Mucosa of descending colon (tissue), 3 donors: ENCODE results near the gene OPN1MW3. TPM values are rescaled to one million over a fixed set of nuclear protein-coding genes. Genes with fewer than 3 reads are reported as not detected.
"Not testable (repeated sequence)": the region's sequence is repeated elsewhere in the genome, so short reads cannot be mapped to it uniquely, and the experiment has no call there.

Experiments
- ATAC-seq: fragments of 200-7000 bp; cut with Tn5 transposase; one replicate; pipeline ENCODE4 v1.9.1; 2020; ENCODE audit warnings: mild to moderate bottlenecking, moderate library complexity
- DNase-seq, 3 donors: peaks; one replicate each; pipeline ENCODE4 v3.0.0-alpha.2; 2020
- H3K36me3 ChIP-seq: fragments of 200-600 bp; one replicate; pipeline ENCODE4 v1.8.0; 2021; ENCODE audit warnings: low read depth, mild to moderate bottlenecking
- H3K4me1 ChIP-seq: fragments of 200-600 bp; one replicate; pipeline ENCODE4 v1.8.0; 2021; ENCODE audit warnings: low read depth, mild to moderate bottlenecking
- H3K4me3 ChIP-seq: fragments of 200-600 bp; one replicate; pipeline ENCODE4 v1.8.0; 2021; ENCODE audit warnings: mild to moderate bottlenecking
- H3K9me3 ChIP-seq: fragments of 200-600 bp; one replicate; pipeline ENCODE4 v1.8.0; 2021; ENCODE audit warnings: mild to moderate bottlenecking
- CTCF ChIP-seq: fragments of 200-600 bp; IDR thresholded peaks from one replicate; pipeline ENCODE4 v1.8.0; 2022; ENCODE audit warnings: antibody characterized with exemption, mild to moderate bottlenecking
- intact Hi-C, 2 donors: fragments of 100-400 bp; cut with DNase I in 1 of 2; cut with micrococcal nuclease in 1 of 2; formaldehyde crosslinking; loops; one replicate each; pipeline versions ENCODE4 v1.11.0 to v1.11.1; 2022; cut with DNase I, micrococcal nuclease
- total RNA-seq, 3 donors: library from RNA; stranded (reverse); fragmentation: NEBNext Ultra II Directional in 2 of 3; extraction: Animal tissue kit (Norgen Biotek cat#: 25700) in 2 of 3; gene quantifications; one replicate each; pipeline versions ENCODE4 v1.2.1 to v1.2.4, GENCODE V29; 2021 to 2023
- donor health status: DM: no; HTN: no; CAD: no; lungs with moderate emphysema.
- donor health status: DM: no; HTN: no; CAD: no.
- donor health status: DM: no; HTN: yes; CAD: no.

The OPN1MW3 gene
- total RNA-seq, 3 donors from 2014 or later: not detected

GRCh38 chrX:154263072-154263471, 5.7 kb downstream of the OPN1MW3 start:
- H3K9me3 ChIP-seq, DNase-seq, ATAC-seq, intact Hi-C loops, H3K4me1 ChIP-seq, H3K36me3 ChIP-seq, H3K4me3 ChIP-seq: not testable (repeated sequence)

GRCh38 chrX:154269245-154269644, 11.9 kb downstream of the OPN1MW3 start:
- H3K36me3 ChIP-seq, H3K4me1 ChIP-seq, ATAC-seq, H3K4me3 ChIP-seq, H3K9me3 ChIP-seq, DNase-seq, intact Hi-C loops: not testable (repeated sequence)

DNA sequence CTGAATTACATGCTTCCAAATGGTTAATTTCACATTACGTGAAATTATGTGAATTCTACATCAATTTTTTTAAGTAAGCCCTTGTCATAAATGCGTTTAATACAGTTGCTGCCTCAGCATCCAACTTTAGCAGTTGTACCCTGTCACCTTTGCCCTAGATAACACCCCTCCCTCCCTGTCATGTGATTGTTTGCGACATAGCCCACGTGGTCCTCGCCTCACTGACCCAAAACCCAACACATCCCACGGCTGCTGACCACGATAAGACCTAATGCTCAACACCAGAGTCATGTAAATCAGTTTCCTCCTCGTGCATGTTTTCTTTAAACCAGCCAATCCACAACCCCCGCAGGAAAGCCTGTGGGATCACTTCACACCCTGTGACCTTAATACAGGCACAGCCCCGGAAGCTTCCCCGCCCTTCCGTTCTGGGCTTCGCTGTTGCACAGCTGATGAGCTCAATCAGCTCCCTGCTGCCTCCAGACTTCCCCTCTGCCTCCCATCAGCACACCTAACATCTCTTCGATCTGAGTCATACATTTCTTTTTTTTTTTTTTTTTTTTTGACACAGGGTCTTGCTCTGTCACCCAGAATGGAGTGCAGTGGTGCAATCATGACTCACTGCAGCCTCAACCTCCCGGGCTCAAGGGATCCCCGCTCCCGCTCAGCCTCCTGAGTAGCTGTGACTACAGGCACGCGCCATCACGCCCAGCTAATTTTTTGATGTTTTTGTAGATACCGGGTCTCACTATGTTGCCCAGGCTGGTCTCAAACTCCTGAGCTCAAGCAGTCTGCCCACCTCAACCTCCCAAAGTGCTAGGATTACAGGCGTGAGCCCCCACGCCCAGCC, 27.3 kb downstream of the OPN1MW3 start:
- H3K36me3 ChIP-seq, H3K4me1 ChIP-seq, H3K9me3 ChIP-seq, intact Hi-C loops, DNase-seq, H3K4me3 ChIP-seq: not testable (repeated sequence)
- peak; percentile 89 for ATAC-seq

- DNase-seq, intact Hi-C loops, H3K36me3 ChIP-seq, H3K9me3 ChIP-seq, H3K4me1 ChIP-seq, ATAC-seq, H3K4me3 ChIP-seq: not testable (repeated sequence)
Observed at GRCh38 chrX:154286406-154286805, 29.0 kb downstream of the OPN1MW3 start.

DNA sequence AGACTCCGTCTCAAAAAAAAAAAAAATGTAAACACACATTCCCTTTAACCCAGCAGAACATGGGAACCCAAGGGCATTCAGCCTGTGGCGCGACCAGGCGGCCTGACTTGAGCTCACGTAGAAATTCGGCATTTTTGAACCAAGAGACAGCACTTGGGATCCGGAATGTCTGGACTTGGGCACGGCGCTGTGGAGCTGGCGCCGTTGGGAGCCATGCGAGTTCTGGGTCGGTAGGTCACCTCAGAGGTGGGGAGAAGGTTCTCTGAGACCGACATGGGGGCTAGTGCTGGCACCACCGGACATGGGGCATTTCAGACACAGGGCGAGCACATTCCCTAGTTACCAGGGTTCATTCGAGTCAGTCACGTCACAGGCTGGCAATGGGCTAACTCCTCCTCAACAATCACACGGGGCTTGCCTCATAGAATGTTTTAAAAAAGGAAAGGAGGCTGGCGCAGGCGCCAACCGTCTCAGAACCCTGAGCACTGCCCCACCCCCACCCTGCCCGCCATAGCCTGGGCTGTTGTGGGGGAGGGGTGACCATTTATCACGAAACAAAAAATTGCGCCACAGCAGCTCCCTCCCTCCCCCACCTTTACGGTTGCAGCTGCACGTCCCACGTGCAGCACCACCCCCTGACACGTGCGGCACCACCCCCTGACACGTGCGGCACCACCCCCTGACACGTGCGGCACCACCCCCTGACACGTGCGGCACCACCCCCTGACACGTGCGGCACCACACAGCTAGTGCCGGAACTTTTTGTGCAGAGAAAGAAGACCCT, 37.6 kb downstream of the OPN1MW3 start, which contains the start of gene TEX28:
TEX28 (minus strand) TSS at position 334 of the 784 bp plus-strand sequence. CDS start 3,007 bp downstream, outside the sequence.
- ATAC-seq: no peak
- TF ChIP-seq CTCF: no peak
- no peaks in the 10 kb centered on the region for H3K36me3 ChIP-seq
- H3K4me3 ChIP-seq: no peak within 1 kb of the TSS
- H3K9me3 ChIP-seq: no peaks in the 10 kb centered on the region
- intact Hi-C loops: no loop called here
- no peak for DNase-seq
- H3K4me1 ChIP-seq: no peaks in the 10 kb centered on the region

- TF ChIP-seq CTCF: no peak
Observed at GRCh38 chrX:154295664-154296310, 38.4 kb downstream of the OPN1MW3 start, which contains the start of gene TKTL1. Gene TKTL1, plus strand, starts transcription at chrX:154295795. Its CDS starts 65 bp downstream, at chrX:154295860.

DNA sequence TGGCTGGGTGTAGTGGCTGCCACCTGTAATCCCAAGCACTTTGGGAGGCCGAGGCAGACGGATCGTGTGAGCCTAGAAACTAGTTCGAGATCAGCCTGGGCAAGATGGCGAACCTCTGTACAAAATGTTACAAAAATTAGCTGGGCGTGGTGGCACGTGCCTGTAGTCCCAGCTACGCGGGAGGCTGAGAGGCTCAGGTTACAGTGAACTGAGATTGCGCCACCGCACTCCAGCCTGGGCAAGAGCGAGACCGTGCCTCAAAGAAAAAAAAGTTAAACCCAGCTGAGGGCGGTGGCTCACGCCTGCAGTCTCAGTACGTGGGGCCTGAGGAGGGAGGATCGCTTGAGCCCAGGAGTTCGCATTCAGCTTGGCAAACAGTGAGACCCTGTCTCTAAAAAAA, 39.3 kb downstream of the OPN1MW3 start:
- Histone ChIP-seq H3K4me3 (no peak overlapping the region), H3K36me3 (no peaks in the 10 kb centered on the region), H3K9me3 (no peaks in the 10 kb centered on the region), H3K4me1 (no peaks in the 10 kb centered on the region)
- no peak for ATAC-seq
- no peak for DNase-seq
- TF ChIP-seq CTCF: no peak
- intact Hi-C loops: no loop called here

More at GRCh38 chrX:154295664-154296310, 38.4 kb downstream of the OPN1MW3 start, which contains the start of gene TKTL1:
- Histone ChIP-seq H3K4me1 (no peaks in the 10 kb centered on the region), H3K4me3 (no peak within 1 kb of the TSS), H3K36me3 (no peaks in the 10 kb centered on the region), H3K9me3 (no peaks in the 10 kb centered on the region)
- intact Hi-C loops: no loop called here
- DNase-seq: no peak
- no peak for ATAC-seq
